A673 (cell line): ENCODE measurements around the gene SIK2. TPM values are rescaled to one million over a fixed set of nuclear protein-coding genes. Genes with fewer than 3 reads are reported as not detected.

Experiments
- Bru-seq: library from RNA; stranded (reverse); fragments of 400-500 nt; gene quantifications from one replicate; lab custom pipeline; 2021; lab: Mats Ljungman, UMichigan
- BruChase-seq, 2 experiments: library from RNA; stranded (reverse); fragments of 400-500 nt; gene quantifications; one replicate each; lab custom pipeline; 2021; lab: Mats Ljungman, UMichigan
- BruUV-seq: library from RNA; stranded (reverse); fragments of 400-500 nt; replicated peaks from 2 replicates; lab custom pipeline; 2021; lab: Mats Ljungman, UMichigan
- CTCF ChIA-PET: fragments of 300-600 bp; sonication (Branson Sonifier 250); formaldehyde crosslinking; loops from one replicate; lab custom pipeline; 2022; ENCODE audit warnings: antibody characterized with exemption; lab: Charles Lee
- POLR2A ChIA-PET: fragments of 300-600 bp; sonication (Branson Sonifier 250); formaldehyde crosslinking; loops from one replicate; lab custom pipeline; 2022; ENCODE audit warnings: antibody characterized with exemption; ENCODE audit not compliant: low non-redundant PET; lab: Charles Lee
- DNase-seq: peaks from one replicate; pipeline ENCODE4 v3.0.0-alpha.2; 2015; ENCODE audit warnings: low spot score
- H3K27ac ChIP-seq: fragments of 200-600 bp; sonication (generic); 2 replicates; pipeline ENCODE4 v1.5.1; 2016; ENCODE audit warnings: mixed run types, low read depth, mild to moderate bottlenecking, mixed read lengths, antibody characterized with exemption, low read length; ENCODE audit not compliant: poor library complexity, severe bottlenecking
- H3K27me3 ChIP-seq: fragments of 200-600 bp; sonication (generic); replicated peaks from 2 replicates; pipeline ENCODE4 v1.6.1; 2017; ENCODE audit warnings: mixed run types, low read depth, mild to moderate bottlenecking, mixed read lengths, antibody characterized with exemption, low read length; ENCODE audit not compliant: insufficient read depth, poor library complexity
- H3K36me3 ChIP-seq: fragments of 200-600 bp; sonication (generic); 2 replicates; pipeline ENCODE4 v1.6.1; 2016; ENCODE audit warnings: mixed run types, mild to moderate bottlenecking, mixed read lengths, antibody characterized with exemption, low read length; ENCODE audit not compliant: insufficient read depth, poor library complexity, severe bottlenecking
- H3K4me1 ChIP-seq: fragments of 200-600 bp; sonication (generic); 2 replicates; pipeline ENCODE4 v1.6.1; 2017; ENCODE audit warnings: mixed run types, mild to moderate bottlenecking, mixed read lengths, antibody characterized with exemption, low read length; ENCODE audit not compliant: insufficient read depth, poor library complexity, severe bottlenecking
- H3K4me3 ChIP-seq: fragments of 200-600 bp; sonication (generic); 2 replicates; pipeline ENCODE4 v1.5.1; 2016; ENCODE audit warnings: low read depth, mixed run types, mild to moderate bottlenecking, mixed read lengths, low read length; ENCODE audit not compliant: poor library complexity, severe bottlenecking
- H3K9me3 ChIP-seq: fragments of 200-600 bp; sonication (generic); 2 replicates; pipeline ENCODE4 v1.6.1; 2016; ENCODE audit warnings: mixed run types, low read depth, mild to moderate bottlenecking, mixed read lengths, antibody characterized with exemption, low read length; ENCODE audit not compliant: poor library complexity, severe bottlenecking
- EZH2 ChIP-seq: fragments of 200-600 bp; sonication (generic); IDR thresholded peaks from 2 replicates; pipeline ENCODE4 v1.6.1; 2017; ENCODE audit warnings: borderline replicate concordance, low read depth, mild to moderate bottlenecking, mixed read lengths, antibody characterized with exemption, low read length; ENCODE audit not compliant: poor library complexity, severe bottlenecking
- intact Hi-C: fragments of 100-400 bp; cut with micrococcal nuclease; formaldehyde crosslinking; loops from one replicate; pipeline ENCODE4 v1.10.0; 2022; ENCODE audit not compliant: unreplicated experiment
- long read RNA-seq: library from polyadenylated mRNA; stranded (forward); transcript quantifications from one replicate; pipeline ENCODE4 v2.0.0, GENCODE V29; 2022
- total RNA-seq: library from RNA; stranded (reverse); gene quantifications from 2 replicates; pipeline ENCODE4 v1.2.3, GENCODE V29; 2021
- TF ChIP-seq, protein P1 (sequence below): fragments of 300-800, 200-600 bp; sonication (generic); conservative IDR thresholded peaks from 2 replicates; pipeline ENCODE4 v1.5.1; 2017; ENCODE audit warnings: low read depth, mild to moderate bottlenecking, antibody characterized with exemption, low read length, moderate library complexity, mixed read lengths

SIK2 gene
- 18.7 and 21.5 TPM in 2 replicates for total RNA-seq
- percentile 80 among the genes with signal in this experiment for Bru-seq, nascent RNA
- BruChase-seq, experiment 1, labeled RNA remaining after a 2-hour chase = percentile 76 among the genes with signal in this experiment
- BruChase-seq, experiment 2, labeled RNA remaining after a 6-hour chase = percentile 70 among the genes with signal in this experiment
- long read RNA-seq, full-length matches to known transcripts = 5 of 18 reads
- long read RNA-seq, partial matches to known transcripts = 3 of 18 reads
- long read RNA-seq, other reads (novel, unspliced or antisense) = 10 of 18 reads

DNA sequence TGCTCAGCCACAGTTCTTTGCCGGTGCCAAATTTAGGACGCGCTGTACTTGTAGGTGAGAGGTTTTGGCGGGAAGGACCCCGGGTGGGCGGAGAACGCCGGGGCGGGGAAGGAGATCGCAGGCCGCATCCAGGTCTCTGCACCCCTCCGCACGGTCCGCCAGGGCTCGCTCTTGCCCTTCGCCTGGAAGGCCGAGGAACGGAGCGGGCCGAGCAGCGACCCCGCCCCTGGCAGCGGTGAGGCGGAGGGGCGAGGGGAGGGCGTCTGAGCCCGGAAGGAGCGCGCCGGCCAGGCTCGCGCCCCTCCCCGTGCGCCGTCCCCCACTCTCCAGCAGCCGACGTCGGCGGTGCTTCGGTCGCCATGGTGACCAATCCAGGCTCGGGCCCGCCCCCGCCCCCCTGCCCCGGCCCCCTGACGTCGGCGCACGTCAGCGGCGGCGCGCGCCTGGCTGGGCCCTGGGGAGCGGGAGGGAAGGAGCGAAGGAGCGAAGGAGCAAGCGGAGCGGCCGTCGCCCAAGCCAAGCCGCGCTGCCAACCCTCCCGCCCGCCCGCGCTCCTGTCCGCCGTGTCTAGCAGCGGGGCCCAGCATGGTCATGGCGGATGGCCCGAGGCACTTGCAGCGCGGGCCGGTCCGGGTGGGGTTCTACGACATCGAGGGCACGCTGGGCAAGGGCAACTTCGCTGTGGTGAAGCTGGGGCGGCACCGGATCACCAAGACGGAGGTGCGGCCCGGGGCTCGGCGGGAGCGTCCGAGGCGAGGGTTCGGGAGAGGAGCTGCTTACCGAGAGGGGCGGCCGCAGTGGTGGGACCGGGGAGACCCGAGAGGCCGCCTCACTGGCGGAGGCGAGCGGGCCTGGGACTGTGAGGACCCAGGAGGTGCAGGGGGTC lies at the start of gene SIK2:
TSS of gene SIK2 (plus strand) at position 471 of the 886 bp plus-strand sequence. CDS start at position 586, 115 bp downstream.
- POLR2A ChIA-PET = no interaction called here
- BruUV-seq = no TSS peak
- DNase-seq = peak; percentile 99
- H3K27me3 ChIP-seq = no peaks in the 10 kb centered on the region
- H3K4me3 ChIP-seq = peak within 1 kb of the TSS; percentile 75
- H3K27ac ChIP-seq = peak within 1 kb of the TSS; percentile 93
- intact Hi-C loops = loop anchor here (1.0 to 10.0 kb wide), 4 partner anchors 165 to 683 kb away; partner anchors contain the start of gene PPP2R1B
- H3K9me3 ChIP-seq = no peaks in the 10 kb centered on the region
- H3K4me1 ChIP-seq = peaks cover 39% of the 10 kb centered on the region
- TF ChIP-seq, protein P1, sequence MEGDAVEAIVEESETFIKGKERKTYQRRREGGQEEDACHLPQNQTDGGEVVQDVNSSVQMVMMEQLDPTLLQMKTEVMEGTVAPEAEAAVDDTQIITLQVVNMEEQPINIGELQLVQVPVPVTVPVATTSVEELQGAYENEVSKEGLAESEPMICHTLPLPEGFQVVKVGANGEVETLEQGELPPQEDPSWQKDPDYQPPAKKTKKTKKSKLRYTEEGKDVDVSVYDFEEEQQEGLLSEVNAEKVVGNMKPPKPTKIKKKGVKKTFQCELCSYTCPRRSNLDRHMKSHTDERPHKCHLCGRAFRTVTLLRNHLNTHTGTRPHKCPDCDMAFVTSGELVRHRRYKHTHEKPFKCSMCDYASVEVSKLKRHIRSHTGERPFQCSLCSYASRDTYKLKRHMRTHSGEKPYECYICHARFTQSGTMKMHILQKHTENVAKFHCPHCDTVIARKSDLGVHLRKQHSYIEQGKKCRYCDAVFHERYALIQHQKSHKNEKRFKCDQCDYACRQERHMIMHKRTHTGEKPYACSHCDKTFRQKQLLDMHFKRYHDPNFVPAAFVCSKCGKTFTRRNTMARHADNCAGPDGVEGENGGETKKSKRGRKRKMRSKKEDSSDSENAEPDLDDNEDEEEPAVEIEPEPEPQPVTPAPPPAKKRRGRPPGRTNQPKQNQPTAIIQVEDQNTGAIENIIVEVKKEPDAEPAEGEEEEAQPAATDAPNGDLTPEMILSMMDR = peak; percentile 91
- TF ChIP-seq EZH2 = no peak
- CTCF ChIA-PET = interaction anchor here (0.6 to 3.3 kb wide), 2 partner anchors 175 to 250 kb away, joined by 5 to 17 read pairs; no protein-coding TSS in a partner anchor
- no peaks in the 10 kb centered on the region for H3K36me3 ChIP-seq

DNA sequence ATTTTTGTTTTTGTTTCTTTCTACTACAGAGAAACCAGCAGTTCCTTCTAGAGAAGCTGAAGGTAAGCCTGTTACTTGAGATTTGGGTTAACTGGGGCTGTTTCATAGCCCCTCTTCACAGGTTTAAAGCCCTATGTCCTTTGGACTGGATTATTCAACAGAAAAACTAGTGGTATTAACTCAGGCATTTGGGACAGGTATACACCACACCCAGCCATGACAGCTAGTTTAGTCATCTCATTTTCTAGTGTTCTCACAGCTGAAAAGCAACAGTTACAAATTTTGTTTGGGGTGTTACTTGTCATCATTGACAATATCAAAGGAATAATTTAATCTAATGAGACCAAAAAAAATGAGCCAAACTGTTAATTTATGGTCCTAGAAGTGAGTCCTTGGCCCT lies 47.7 kb upstream of the SIK2 start:
- no peak overlapping the region for H3K4me3 ChIP-seq
- no peak for DNase-seq
- no peaks in the 10 kb centered on the region for H3K4me1 ChIP-seq
- H3K9me3 ChIP-seq = peaks cover 7% of the 10 kb centered on the region
- no TSS peak for BruUV-seq
- ChIA-PET CTCF (no interaction called here), POLR2A (interaction anchor here (0.6 kb wide), 1 partner anchor 19 kb away, joined by 5 read pairs; no protein-coding TSS in a partner anchor)
- H3K27me3 ChIP-seq = no peaks in the 10 kb centered on the region
- TF ChIP-seq EZH2 = no peak
- TF ChIP-seq, protein P1 = no peak
- intact Hi-C loops = no loop called here
- no peaks in the 10 kb centered on the region for H3K36me3 ChIP-seq
- no peak overlapping the region for H3K27ac ChIP-seq

DNA sequence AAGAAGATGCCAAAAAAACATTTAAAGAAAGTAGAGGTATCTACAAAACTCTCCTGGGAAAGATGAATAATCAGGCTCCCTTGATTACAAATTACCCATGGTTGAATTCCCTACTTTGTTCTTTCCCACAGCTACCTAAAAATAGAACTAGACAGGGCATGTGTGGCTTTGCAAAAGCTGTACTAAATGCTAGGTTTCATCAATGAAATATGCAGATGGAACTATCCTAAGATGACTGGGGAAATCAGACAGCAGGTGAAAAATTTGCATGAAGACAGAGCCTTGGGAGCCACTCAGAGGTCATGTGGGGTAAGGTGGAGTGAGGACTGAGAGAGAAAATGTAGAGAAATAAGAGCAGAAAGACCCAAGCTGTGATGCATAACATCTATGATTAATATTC lies 47.0 kb upstream of the SIK2 start:
- BruUV-seq = no TSS peak
- Histone ChIP-seq H3K27ac (no peak overlapping the region), H3K9me3 (peaks cover 7% of the 10 kb centered on the region), H3K4me3 (no peak overlapping the region), H3K27me3 (no peaks in the 10 kb centered on the region), H3K4me1 (no peaks in the 10 kb centered on the region), H3K36me3 (no peaks in the 10 kb centered on the region)
- CTCF ChIA-PET = no interaction called here
- DNase-seq = no peak
- POLR2A ChIA-PET = no interaction called here
- intact Hi-C loops = no loop called here
- TF ChIP-seq, protein P1 = no peak
- TF ChIP-seq EZH2 = no peak
